SK-N-SH treated with all-trans-retinoic acid at 6 μM for 48 hours (cell line): ENCODE data around the gene PDE4B.

Experiments used
- ATAC-seq: fragments of 200-7000 bp; cut with Tn5 transposase; 3 replicates; pipeline ENCODE4 v1.9.1; 2020; ENCODE audit warnings: mild to moderate bottlenecking, moderate library complexity
- ARNTL ChIP-seq: fragments of 450-650 bp; formaldehyde crosslinking; IDR thresholded peaks from 2 replicates; pipeline ENCODE4 v1.5.0; 2020; ENCODE audit warnings: low read depth, mild to moderate bottlenecking, moderate library complexity, borderline replicate concordance
- CREB5 ChIP-seq: fragments of 250-450 bp; sonication (Bioruptor Pico); IDR thresholded peaks from 2 replicates; pipeline ENCODE4 v1.5.1; 2020; ENCODE audit warnings: low read depth, mild to moderate bottlenecking, moderate library complexity
- CSDC2 ChIP-seq: fragments of 250-450 bp; sonication (Bioruptor Pico); IDR thresholded peaks from 2 replicates; pipeline ENCODE4 v1.5.0; 2020; ENCODE audit warnings: mild to moderate bottlenecking, moderate library complexity
- CSRNP3 ChIP-seq: fragments of 250-450 bp; sonication (Bioruptor Pico); IDR thresholded peaks from 2 replicates; pipeline ENCODE4 v1.5.1; 2021; ENCODE audit warnings: mild to moderate bottlenecking, moderate library complexity
- ESRRG ChIP-seq: fragments of 250-450 bp; sonication (Bioruptor Pico); IDR thresholded peaks from 2 replicates; pipeline ENCODE4 v1.6.1; 2021; ENCODE audit warnings: mild to moderate bottlenecking
- GLIS3 ChIP-seq: fragments of 250-450 bp; sonication (Bioruptor Pico); IDR thresholded peaks from 2 replicates; pipeline ENCODE4 v1.5.0; 2020; ENCODE audit warnings: mild to moderate bottlenecking, moderate library complexity
- ISL1 ChIP-seq: fragments of 250-450 bp; sonication (Bioruptor Pico); IDR thresholded peaks from 2 replicates; pipeline ENCODE4 v2.1.2; 2022; ENCODE audit warnings: mild to moderate bottlenecking, moderate library complexity
- OSR1 ChIP-seq: fragments of 250-450 bp; sonication (Bioruptor Pico); IDR thresholded peaks from 2 replicates; pipeline ENCODE4 v1.8.0; 2022; ENCODE audit warnings: moderate library complexity, mild to moderate bottlenecking, inconsistent platforms
- PATZ1 ChIP-seq: fragments of 250-450 bp; sonication (Bioruptor Pico); IDR thresholded peaks from 2 replicates; pipeline ENCODE4 v1.8.0; 2020; ENCODE audit warnings: mild to moderate bottlenecking, moderate library complexity, borderline replicate concordance
- POU6F1 ChIP-seq: fragments of 250-450 bp; sonication (Bioruptor Pico); IDR thresholded peaks from 2 replicates; pipeline ENCODE4 v1.8.0; 2021; ENCODE audit warnings: low read depth, mild to moderate bottlenecking, moderate library complexity, borderline replicate concordance
- PPARA ChIP-seq: fragments of 250-450 bp; sonication (Bioruptor Pico); IDR thresholded peaks from 2 replicates; pipeline ENCODE4 v1.5.0; 2020; ENCODE audit warnings: mild to moderate bottlenecking, borderline replicate concordance
- RARB ChIP-seq: fragments of 250-450 bp; sonication (Bioruptor Pico); IDR thresholded peaks from 2 replicates; pipeline ENCODE4 v1.8.0; 2021; ENCODE audit warnings: mild to moderate bottlenecking, moderate library complexity
- SNAI2 ChIP-seq: fragments of 250-450 bp; sonication (Bioruptor Pico); IDR thresholded peaks from 2 replicates; pipeline ENCODE4 v1.5.0; 2020; ENCODE audit warnings: mild to moderate bottlenecking, moderate library complexity
- TSHZ2 ChIP-seq: fragments of 250-450 bp; sonication (Bioruptor Pico); IDR thresholded peaks from 2 replicates; pipeline ENCODE4 v1.5.0; 2020; ENCODE audit warnings: mild to moderate bottlenecking, moderate library complexity
- ZC3H10 ChIP-seq: fragments of 250-450 bp; sonication (Bioruptor Pico); IDR thresholded peaks from 2 replicates; pipeline ENCODE4 v1.5.1; 2021; ENCODE audit warnings: mild to moderate bottlenecking, moderate library complexity
- ZFP3 ChIP-seq: fragments of 250-450 bp; sonication (Bioruptor Pico); IDR thresholded peaks from 2 replicates; pipeline ENCODE4 v1.5.0; 2020; ENCODE audit warnings: mild to moderate bottlenecking, moderate library complexity
- ZFP30 ChIP-seq: fragments of 450-650 bp; formaldehyde crosslinking; IDR thresholded peaks from 2 replicates; pipeline ENCODE4 v1.5.0; 2022; ENCODE audit warnings: mild to moderate bottlenecking, moderate library complexity
- ZNF70 ChIP-seq: fragments of 450-650 bp; formaldehyde crosslinking; IDR thresholded peaks from 2 replicates; pipeline ENCODE4 v1.5.0; 2020; ENCODE audit warnings: mild to moderate bottlenecking, moderate library complexity
- ZNF8 ChIP-seq: fragments of 450-650 bp; formaldehyde crosslinking; IDR thresholded peaks from 2 replicates; pipeline ENCODE4 v1.5.0; 2020; ENCODE audit warnings: mild to moderate bottlenecking, moderate library complexity

Gene PDE4B

GRCh38 chr1:66243548-66244130, 450.9 kb downstream of the PDE4B start:
- 0 out of 2 replicates have a peak, but pooled peaks have one; percentile 16 for TF ChIP-seq CSDC2 (CRISPR knock-in tag)
- no peak for TF ChIP-seq PATZ1
- peak; percentile 3; the same call in 1 of the 3 replicates for ATAC-seq

- no peak; the same call in 2 of the 3 replicates for ATAC-seq
- peak; percentile 29; the same call in 1 of the 2 replicates for TF ChIP-seq ZC3H10
- no peak for TF ChIP-seq ESRRG (CRISPR knock-in tag)
Measured at GRCh38 chr1:66244429-66244828, 451.7 kb downstream of the PDE4B start.

- TF ChIP-seq CSRNP3 (CRISPR knock-in tag): no peak
- no peak for TF ChIP-seq ZC3H10
- no peak for ATAC-seq
Measured at GRCh38 chr1:66245691-66246090, 453.0 kb downstream of the PDE4B start.

GRCh38 chr1:66246351-66247269, 453.9 kb downstream of the PDE4B start:
- ATAC-seq: peak; percentile 3; the same call in 1 of the 3 replicates
- TF ChIP-seq ISL1 (CRISPR knock-in tag) (peak; percentile 62), GLIS3 (CRISPR knock-in tag) (no peak)

GRCh38 chr1:66247415-66248208, 454.9 kb downstream of the PDE4B start:
- no peak for ATAC-seq
- TF ChIP-seq CREB5 (CRISPR knock-in tag) (no peak), ISL1 (CRISPR knock-in tag) (no peak), RARB (CRISPR knock-in tag) (no peak), CSDC2 (CRISPR knock-in tag) (no peak), ZFP3 (no peak), ZNF70 (CRISPR knock-in tag) (no peak), POU6F1 (no peak), SNAI2 (no peak), ESRRG (CRISPR knock-in tag) (no peak), ZFP30 (CRISPR knock-in tag) (no peak), ARNTL (CRISPR knock-in tag) (no peak), PPARA (CRISPR knock-in tag) (no peak), TSHZ2 (no peak), OSR1 (CRISPR knock-in tag) (no peak), ZNF8 (no peak), PATZ1 (no peak)
